Measurements from ENCODE around the gene CADM2. TPM values are rescaled to one million over a fixed set of nuclear protein-coding genes. Genes with fewer than 3 reads are reported as not detected.
"Not testable (repeated sequence)": the region's sequence is repeated elsewhere in the genome, so short reads cannot be mapped to it uniquely, and the experiment has no call there.

CADM2 gene
- total RNA-seq, 1 experiment from 2014 or later, result 3.7 TPM

GRCh38 chr3:85142626-85143025, 183.8 kb downstream of the CADM2 start:
- ChIA-PET POLR2A (ENCODE audit: low non-redundant PET) (no interaction called here), CTCF (no interaction called here)
- Histone ChIP-seq H3K9me3 (ENCODE audit: low read depth, low read length, poor library complexity, severe bottlenecking) (no peaks in the 10 kb centered on the region), H3K27ac (ENCODE audit: low read depth, low read length, poor library complexity, severe bottlenecking) (no peak overlapping the region), H3K4me3 (ENCODE audit: low read depth, low read length, poor library complexity, severe bottlenecking) (no peak overlapping the region), H3K36me3 (ENCODE audit: insufficient read depth, low read length, poor library complexity, severe bottlenecking) (no peaks in the 10 kb centered on the region), H3K4me1 (ENCODE audit: insufficient read depth, low read length, poor library complexity, severe bottlenecking) (no peaks in the 10 kb centered on the region), H3K27me3 (replicated peaks; ENCODE audit: insufficient read depth, low read depth, low read length, poor library complexity) (no peaks in the 10 kb centered on the region)
- BruUV-seq (replicated peaks), result no TSS peak
- intact Hi-C loops (cut with micrococcal nuclease; ENCODE audit: unreplicated experiment), result no loop called here
- TF ChIP-seq EZH2 (IDR thresholded peaks at IDR 0.05; ENCODE audit: borderline replicate concordance, low read depth, low read length, poor library complexity, severe bottlenecking) (no peak), CTCF (conservative IDR thresholded peaks at IDR 0.05; ENCODE audit: low read depth, low read length) (no peak)
- no peak for DNase-seq (ENCODE audit: low spot score)

GRCh38 chr3:85148036-85148435, 189.2 kb downstream of the CADM2 start:
- Histone ChIP-seq H3K36me3 (ENCODE audit: insufficient read depth, low read length, poor library complexity, severe bottlenecking) (no peaks in the 10 kb centered on the region), H3K27ac (ENCODE audit: low read depth, low read length, poor library complexity, severe bottlenecking) (no peak overlapping the region), H3K9me3 (ENCODE audit: low read depth, low read length, poor library complexity, severe bottlenecking) (no peaks in the 10 kb centered on the region), H3K27me3 (replicated peaks; ENCODE audit: insufficient read depth, low read depth, low read length, poor library complexity) (no peaks in the 10 kb centered on the region), H3K4me1 (ENCODE audit: insufficient read depth, low read length, poor library complexity, severe bottlenecking) (no peaks in the 10 kb centered on the region), H3K4me3 (ENCODE audit: low read depth, low read length, poor library complexity, severe bottlenecking) (no peak overlapping the region)
- TF ChIP-seq CTCF (conservative IDR thresholded peaks at IDR 0.05; ENCODE audit: low read depth, low read length) (no peak), EZH2 (IDR thresholded peaks at IDR 0.05; ENCODE audit: borderline replicate concordance, low read depth, low read length, poor library complexity, severe bottlenecking) (no peak)
- BruUV-seq (replicated peaks), result no TSS peak
- ChIA-PET POLR2A (ENCODE audit: low non-redundant PET) (no interaction called here), CTCF (no interaction called here)
- intact Hi-C loops (cut with micrococcal nuclease; ENCODE audit: unreplicated experiment), result no loop called here
- DNase-seq (ENCODE audit: low spot score), result no peak

- ChIA-PET POLR2A (ENCODE audit: low non-redundant PET) (no interaction called here), CTCF (no interaction called here)
- Histone ChIP-seq H3K4me1 (ENCODE audit: insufficient read depth, low read length, poor library complexity, severe bottlenecking) (no peaks in the 10 kb centered on the region), H3K36me3 (ENCODE audit: insufficient read depth, low read length, poor library complexity, severe bottlenecking) (no peaks in the 10 kb centered on the region), H3K9me3 (ENCODE audit: low read depth, low read length, poor library complexity, severe bottlenecking) (no peaks in the 10 kb centered on the region), H3K27me3 (replicated peaks; ENCODE audit: insufficient read depth, low read depth, low read length, poor library complexity) (no peaks in the 10 kb centered on the region), H3K27ac (ENCODE audit: low read depth, low read length, poor library complexity, severe bottlenecking) (no peak overlapping the region), H3K4me3 (ENCODE audit: low read depth, low read length, poor library complexity, severe bottlenecking) (no peak overlapping the region)
- no peak for DNase-seq (ENCODE audit: low spot score)
- TF ChIP-seq EZH2 (IDR thresholded peaks at IDR 0.05; ENCODE audit: borderline replicate concordance, low read depth, low read length, poor library complexity, severe bottlenecking) (no peak), CTCF (conservative IDR thresholded peaks at IDR 0.05; ENCODE audit: low read depth, low read length) (no peak)
- intact Hi-C loops (cut with micrococcal nuclease; ENCODE audit: unreplicated experiment), result no loop called here
- no TSS peak for BruUV-seq (replicated peaks)
Measured at GRCh38 chr3:85151555-85151954, 192.8 kb downstream of the CADM2 start.

GRCh38 chr3:85153279-85153678, 194.5 kb downstream of the CADM2 start:
- H3K36me3 ChIP-seq (ENCODE audit: insufficient read depth, low read length, poor library complexity, severe bottlenecking); POLR2A ChIA-PET (ENCODE audit: low non-redundant PET); H3K4me3 ChIP-seq (ENCODE audit: low read depth, low read length, poor library complexity, severe bottlenecking); H3K9me3 ChIP-seq (ENCODE audit: low read depth, low read length, poor library complexity, severe bottlenecking); DNase-seq (ENCODE audit: low spot score); H3K4me1 ChIP-seq (ENCODE audit: insufficient read depth, low read length, poor library complexity, severe bottlenecking); CTCF ChIA-PET; BruUV-seq (replicated peaks); H3K27ac ChIP-seq (ENCODE audit: low read depth, low read length, poor library complexity, severe bottlenecking); intact Hi-C loops (cut with micrococcal nuclease; ENCODE audit: unreplicated experiment); H3K27me3 ChIP-seq (replicated peaks; ENCODE audit: insufficient read depth, low read depth, low read length, poor library complexity): not testable (repeated sequence)

Measured in A673 (cell line).